Stimulated activated CD8-positive, alpha-beta memory T cell treated with anti-CD3 and anti-CD28 coated beads, Interleukin-4, amount 100 ng/mL, for 1 hour (primary cell): ENCODE measurements around the gene CDKN1B.

Experiments
- DNase-seq, 2 donors: peaks; one replicate each; pipeline ENCODE4 v3.0.0-alpha.2; 2020; ENCODE audit warnings: low read depth in 2 of 2, low spot score in 1 of 2

The CDKN1B gene

GRCh38 chr12:12700254-12700653 lies 16.9 kb upstream of the CDKN1B start:
- no peak for DNase-seq

- DNase-seq: no peak
Observed at GRCh38 chr12:12701457-12701856, 15.7 kb upstream of the CDKN1B start.

GRCh38 chr12:12704593-12705230 lies 12.5 kb upstream of the CDKN1B start:
- no peak for DNase-seq

- DNase-seq: no peak
Observed at GRCh38 chr12:12705838-12706520, 11.2 kb upstream of the CDKN1B start.

GRCh38 chr12:12713932-12714275 lies 3.3 kb upstream of the CDKN1B start:
- no peak for DNase-seq

- DNase-seq: no peak
Observed at GRCh38 chr12:12714276-12715021, 2.7 kb upstream of the CDKN1B start.

- no peak for DNase-seq
Observed at GRCh38 chr12:12715128-12715458, 2.1 kb upstream of the CDKN1B start.

GRCh38 chr12:12715459-12716150 lies 1.6 kb upstream of the CDKN1B start:
- no peak for DNase-seq

- DNase-seq: no peak
Observed at GRCh38 chr12:12716151-12716792, 896 bp upstream of the CDKN1B start.

GRCh38 chr12:12717586-12718380 lies 615 bp downstream of the CDKN1B start:
- DNase-seq: no peak

- no peak for DNase-seq
Observed at GRCh38 chr12:12718381-12718759, 1.2 kb downstream of the CDKN1B start.

- DNase-seq: no peak
Observed at GRCh38 chr12:12718853-12719252, 1.7 kb downstream of the CDKN1B start.

- no peak for DNase-seq
Observed at GRCh38 chr12:12719496-12719895, 2.3 kb downstream of the CDKN1B start.

GRCh38 chr12:12720052-12720451 lies 2.9 kb downstream of the CDKN1B start:
- DNase-seq: no peak

- DNase-seq: no peak
Observed at GRCh38 chr12:12720672-12721161, 3.5 kb downstream of the CDKN1B start.

- DNase-seq: no peak
Observed at GRCh38 chr12:12721176-12721751, 4.1 kb downstream of the CDKN1B start.

GRCh38 chr12:12721814-12722434 lies 4.8 kb downstream of the CDKN1B start:
- DNase-seq: no peak

- no peak for DNase-seq
Observed at GRCh38 chr12:12722435-12723148, 5.4 kb downstream of the CDKN1B start.

- DNase-seq: no peak
Observed at GRCh38 chr12:12723149-12723680, 6.0 kb downstream of the CDKN1B start.
